Heart left ventricle (tissue), 16 donors: ENCODE measurements around the gene ODAD3. TPM values are rescaled to one million over a fixed set of nuclear protein-coding genes. Genes with fewer than 3 reads are reported as not detected.

Experiments used
- ATAC-seq, 4 donors: fragments of 200-7000 bp; cut with Tn5 transposase; one replicate each; pipeline ENCODE4 v1.9.1; 2020 to 2022; ENCODE audit warnings: moderate library complexity in 4 of 4, mild to moderate bottlenecking in 3 of 4, moderate number of reproducible peaks in 1 of 4
- DNase-seq, 5 donors: peaks; one replicate each; pipeline ENCODE4 v3.0.0-alpha.2; 2020
- H3K27ac ChIP-seq, 12 donors: fragments of 200-600 bp; sonication (generic) in 4 of 12; one replicate each; pipeline versions ENCODE4 v1.5.0 to v1.8.0; 2016 to 2022; ENCODE audit warnings: mild to moderate bottlenecking in 2 of 12
- H3K27me3 ChIP-seq, 9 donors: fragments of 200-600 bp; sonication (generic) in 2 of 9; one replicate each; pipeline versions ENCODE4 v1.5.1 to v1.8.0; 2016 to 2022; ENCODE audit warnings: mild to moderate bottlenecking in 3 of 9
- H3K36me3 ChIP-seq, 9 donors: fragments of 200-600 bp; sonication (generic) in 2 of 9; one replicate each; pipeline versions ENCODE4 v1.5.0 to v1.8.0; 2018 to 2022; ENCODE audit warnings: mild to moderate bottlenecking in 2 of 9
- H3K4me1 ChIP-seq, 12 donors: fragments of 200-600 bp; sonication (generic) in 4 of 12; one replicate each; pipeline versions ENCODE4 v1.5.0 to v1.8.0; 2016 to 2022; ENCODE audit warnings: mild to moderate bottlenecking in 3 of 12
- H3K4me3 ChIP-seq, 12 donors: fragments of 200-600 bp; sonication (generic) in 4 of 12; one replicate each; pipeline versions ENCODE4 v1.5.0 to v1.8.0; 2017 to 2022; ENCODE audit warnings: mild to moderate bottlenecking in 9 of 12, moderate library complexity in 4 of 12
- H3K9me3 ChIP-seq, 12 donors: fragments of 200-600 bp; sonication (generic) in 4 of 12; one replicate each; pipeline versions ENCODE4 v1.5.0 to v1.8.0; 2016 to 2022; ENCODE audit warnings: mild to moderate bottlenecking in 1 of 12
- CTCF ChIP-seq, 12 donors: fragments of 200-600 bp; sonication (generic) in 4 of 12; IDR thresholded peaks; one replicate each; pipeline versions ENCODE4 v1.5.0 to v1.8.0; 2018 to 2022; ENCODE audit warnings: antibody characterized with exemption in 12 of 12, mild to moderate bottlenecking in 5 of 12
- POLR2A ChIP-seq, 2 donors: fragments of 450-650 bp; IDR thresholded peaks; one replicate each; pipeline ENCODE4 v1.6.1; 2017; ENCODE audit warnings: antibody characterized with exemption in 2 of 2, mild to moderate bottlenecking in 2 of 2, moderate library complexity in 2 of 2
- WGBS, 4 donors: extraction: QIAGEN DNeasy Blood & Tissue Kit in 2 of 4; methylation state at CpG; one replicate each; pipeline versions ENCODE4 v1.1.5 to v1.1.7; 2013 to 2018; 5-methylcytosine and 5-hydroxymethylcytosine counted together
- intact Hi-C, 10 donors: fragments of 100-400 bp; cut with DNase I; formaldehyde crosslinking; loops; one replicate each; pipeline versions ENCODE4 v1.11.1 to v1.14.2; 2022
- polyA plus RNA-seq, 2 donors: library from polyadenylated mRNA; stranded (reverse); fragments of 200-250 nt; gene quantifications; one replicate each; pipeline ENCODE4 v1.2.3, GENCODE V29; 2013
- total RNA-seq, 9 donors: library from RNA; depleted of rRNA in 2 of 9; stranded (reverse); fragments of >200 nt in 2 of 9; fragmentation: NEBNext Ultra II Directional in 3 of 9; extraction: Animal tissue kit (Norgen Biotek cat#: 25700) in 3 of 9; gene quantifications; one replicate each; pipeline versions ENCODE4 v1.1.0 to v1.2.4, GENCODE V29; 2016 to 2023
- donor health status: ischemic (EF 13 %, LVEDD 7.1; RV severe dilation, severe dysfunction).
- donor health status: healthy with polysubstance abuse.
- donor health status: DM: no; HTN: yes; CAD: no.
- donor health status: DM: no; HTN: no; CAD: no.
- donor health status: ischemic (EF 25% LVEDD 6.9; RV normal size, moderate dysfunction).
- donor health status: ischemic (EF 25% LVEDD 5.7; RV mildly dilated, moderate dysfunction).
- donor health status: healthy.
- donor health status: DM: yes; HTN: yes; CAD: no.
- donor health status: ischemic (EF 35%, LVEDD 5.7; RV mildly dilated, moderate dysfunction).
- donor health status: nonischemic (EF 11% LVEDD 7.7; RV severe dilation, severe dysfunction).
- donor health status: DM: yes; HTN: yes; CAD: no.
- donor health status: PGD.
- donor health status: ischemic (EF 29% LVEDD 5.4; RV normal size, mild dysfunction).
- donor health status: nonischemic (EF 23%, LVEDD 6.1; RV moderate dilation, normal function).

The ODAD3 gene
- total and polyA plus RNA-seq, 11 donors: 0.18 to 0.84 (median 0.32) TPM; not detected in 2

DNA sequence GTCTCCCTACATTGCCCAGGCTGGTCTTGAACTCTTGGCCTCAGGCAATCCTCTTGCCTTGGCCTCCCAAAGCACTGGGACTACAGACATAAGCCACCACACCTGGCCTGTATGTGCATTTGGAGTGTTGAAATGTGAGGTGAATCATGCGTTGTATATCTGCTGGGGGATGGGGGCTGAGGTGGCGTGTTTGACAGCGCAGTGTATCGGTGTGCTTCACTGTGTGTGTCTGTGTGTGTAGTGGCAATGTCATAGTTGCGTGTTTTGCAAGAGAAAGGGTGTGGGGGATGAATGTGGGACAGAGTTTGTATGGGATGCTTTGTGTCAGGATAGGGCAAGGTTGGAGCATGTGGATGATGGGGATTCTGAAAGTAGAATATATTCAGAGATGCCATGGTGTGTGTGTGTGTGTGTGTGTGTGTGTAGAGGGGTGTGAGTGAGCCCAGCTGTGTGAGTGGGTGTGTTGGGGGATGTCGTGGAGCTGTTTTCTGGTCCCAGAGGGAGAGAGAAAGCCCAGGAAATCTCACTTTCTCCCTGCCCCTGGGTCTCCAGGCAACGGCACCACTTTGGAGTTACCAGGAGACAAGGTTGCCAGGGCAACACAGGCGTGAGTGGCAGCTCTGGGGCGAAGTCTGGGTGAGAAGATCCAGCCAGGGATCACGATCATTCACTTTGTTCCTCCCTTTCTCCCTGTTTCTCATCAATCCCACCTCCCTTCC is 61.6 kb downstream of the ODAD3 start:
- no peak for TF ChIP-seq CTCF (IDR thresholded peaks at IDR 0.05)
- TF ChIP-seq POLR2A (IDR thresholded peaks at IDR 0.05): no peak
- peaks cover 7 to 42% (median 21%) of the 10 kb centered on the region in 12 donors for H3K4me1 ChIP-seq
- H3K36me3 ChIP-seq: peaks cover 0 to 7% (median 3%) of the 10 kb centered on the region in 9 donors
- H3K9me3 ChIP-seq: no peaks in the 10 kb centered on the region
- no peak overlapping the region for H3K4me3 ChIP-seq
- DNase-seq (no peak), ATAC-seq (no peak)
- intact Hi-C loops: loop anchor here in 7 of 10 donors (10.0 kb wide), 2 partner anchors 79 to 221 kb away; partner anchors contain the start of genes TSPAN16 (in 6 of the 7) and ZNF627 (in 1 of the 7)
- no peaks in the 10 kb centered on the region for H3K27me3 ChIP-seq
- no peak overlapping the region for H3K27ac ChIP-seq
- 48 to 55% (median 51%) methylated on average over 10 of the region's 10 CpGs for WGBS, 4 donors

DNA sequence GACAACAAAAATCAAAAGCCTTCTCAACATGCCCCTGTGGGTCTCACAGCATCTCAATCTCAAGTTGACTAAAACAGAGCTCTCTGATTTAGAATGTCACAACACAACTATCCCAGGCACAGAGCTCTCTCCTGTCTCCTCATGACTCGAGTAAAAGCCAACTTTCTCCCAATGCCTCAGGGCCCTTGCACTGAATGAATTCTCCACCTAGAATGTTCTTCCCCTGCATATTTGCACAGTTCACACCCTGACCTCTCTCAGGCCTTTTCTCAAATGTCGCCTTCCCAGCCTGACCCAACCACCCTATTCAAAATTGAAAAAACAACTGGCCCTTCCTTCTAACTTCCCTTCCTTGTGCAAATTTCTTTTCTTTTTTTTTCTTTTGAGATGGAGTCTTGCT is 64.2 kb downstream of the ODAD3 start:
- Histone ChIP-seq H3K27ac (no peak overlapping the region), H3K9me3 (no peaks in the 10 kb centered on the region), H3K4me1 (peaks cover 4 to 17% (median 12%) of the 10 kb centered on the region in 12 donors), H3K27me3 (no peaks in the 10 kb centered on the region), H3K4me3 (no peak overlapping the region), H3K36me3 (peaks cover 0 to 9% (median 0%) of the 10 kb centered on the region in 9 donors)
- intact Hi-C loops: loop anchor here in 7 of 10 donors (10.0 kb wide), 2 partner anchors 76 to 224 kb away; partner anchors contain the start of genes TSPAN16 (in 6 of the 7) and ZNF627 (in 1 of the 7)
- WGBS, 4 donors: 91 to 93% (median 92%) methylated on average over 2 of the region's 2 CpGs
- TF ChIP-seq CTCF (IDR thresholded peaks at IDR 0.05) (no peak), POLR2A (IDR thresholded peaks at IDR 0.05) (no peak)
- no peak for DNase-seq
- ATAC-seq: no peak

Other genes with a start within 250 kb of the ODAD3 start
- gene KANK2, start 237.6 kb downstream of the ODAD3 start, total RNA-seq: 1,000 to 10,000 TPM in 1 of 9 donors, 100 to 1,000 TPM in 8; 232 to 1,831 (median 296) TPM
- 100 to 1,000 TPM; 275 to 281 TPM for gene KANK2, start 237.6 kb downstream of the ODAD3 start, polyA plus RNA-seq
- 1 to 10 TPM in 1 of 9 donors, not detected in 8; 6.3 TPM for gene ANGPTL8, start 195.5 kb downstream of the ODAD3 start, total RNA-seq
- gene ANGPTL8, start 195.5 kb downstream of the ODAD3 start, polyA plus RNA-seq: 10 to 100 TPM in 1 of 2 donors, under 1 TPM in 1; 0.61 to 10.2 TPM
- 10 to 100 TPM; 21.6 to 57.8 (median 39.5) TPM for gene DOCK6, start 172.6 kb downstream of the ODAD3 start, total RNA-seq
- 10 to 100 TPM; 25.6 to 36.0 TPM for gene DOCK6, start 172.6 kb downstream of the ODAD3 start, polyA plus RNA-seq
- gene TSPAN16, start 139.0 kb downstream of the ODAD3 start, total RNA-seq: not detected
- not detected for gene TSPAN16, start 139.0 kb downstream of the ODAD3 start, polyA plus RNA-seq
- 10 to 100 TPM in 3 of 9 donors, 1 to 10 TPM in 6; 5.4 to 15.1 (median 7.4) TPM for gene RAB3D, start 95.5 kb downstream of the ODAD3 start, total RNA-seq
- 1 to 10 TPM; 2.5 to 3.9 TPM for gene RAB3D, start 95.5 kb downstream of the ODAD3 start, polyA plus RNA-seq
- gene TMEM205, start 88.9 kb downstream of the ODAD3 start, total RNA-seq: 100 to 1,000 TPM in 3 of 9 donors, 10 to 100 TPM in 6; 68.3 to 372 (median 83.9) TPM
- 100 to 1,000 TPM; 106 to 151 TPM for gene TMEM205, start 88.9 kb downstream of the ODAD3 start, polyA plus RNA-seq
- 10 to 100 TPM; 13.6 to 26.2 (median 21.9) TPM for gene CCDC159, start 88.6 kb downstream of the ODAD3 start, total RNA-seq
- 10 to 100 TPM; 11.5 to 34.9 TPM for gene CCDC159, start 88.6 kb downstream of the ODAD3 start, polyA plus RNA-seq
- gene PLPPR2, start 79.7 kb downstream of the ODAD3 start, total RNA-seq: 10 to 100 TPM in 6 of 9 donors, 1 to 10 TPM in 3; 4.5 to 24.8 (median 12.5) TPM
- gene PLPPR2, start 79.7 kb downstream of the ODAD3 start, polyA plus RNA-seq: 10 to 100 TPM in 1 of 2 donors, 1 to 10 TPM in 1; 8.0 to 10.5 TPM
- gene SWSAP1, start 60.5 kb downstream of the ODAD3 start, total RNA-seq: 1 to 10 TPM in 7 of 9 donors, under 1 TPM in 2; 0.67 to 1.9 (median 1.5) TPM
- gene SWSAP1, start 60.5 kb downstream of the ODAD3 start, polyA plus RNA-seq: 1 to 10 TPM; 1.9 to 2.1 TPM
- 1 to 10 TPM; 4.6 to 7.8 (median 5.7) TPM for gene EPOR, start 50.8 kb downstream of the ODAD3 start, total RNA-seq
- 1 to 10 TPM; 6.1 TPM for gene EPOR, start 50.8 kb downstream of the ODAD3 start, polyA plus RNA-seq
- 1 to 10 TPM; 2.1 to 5.0 (median 4.0) TPM for gene RGL3, start 15.8 kb downstream of the ODAD3 start, total RNA-seq
- gene RGL3, start 15.8 kb downstream of the ODAD3 start, polyA plus RNA-seq: 10 to 100 TPM in 1 of 2 donors, 1 to 10 TPM in 1; 2.2 to 11.3 TPM
- 100 to 1,000 TPM in 6 of 9 donors, 10 to 100 TPM in 3; 69.3 to 210 (median 120) TPM for gene PRKCSH, start 514 bp upstream of the ODAD3 start, total RNA-seq
- gene PRKCSH, start 514 bp upstream of the ODAD3 start, polyA plus RNA-seq: 100 to 1,000 TPM in 1 of 2 donors, 10 to 100 TPM in 1; 71.2 to 107 TPM
- gene ELAVL3, start 45.9 kb upstream of the ODAD3 start, total RNA-seq: under 1 TPM in 8 of 9 donors, not detected in 1; 0.08 to 0.75 (median 0.27) TPM
- under 1 TPM; 0.03 to 0.11 TPM for gene ELAVL3, start 45.9 kb upstream of the ODAD3 start, polyA plus RNA-seq
- 1 to 10 TPM; 2.4 to 5.5 (median 3.8) TPM for gene ZNF653, start 70.7 kb upstream of the ODAD3 start, total RNA-seq
- 1 to 10 TPM; 4.0 to 8.9 TPM for gene ZNF653, start 70.7 kb upstream of the ODAD3 start, polyA plus RNA-seq
- 100 to 1,000 TPM in 8 of 9 donors, 10 to 100 TPM in 1; 69.7 to 207 (median 131) TPM for gene ECSIT, start 94.0 kb upstream of the ODAD3 start, total RNA-seq
- gene ECSIT, start 94.0 kb upstream of the ODAD3 start, polyA plus RNA-seq: 100 to 1,000 TPM; 157 to 242 TPM
- 100 to 1,000 TPM in 6 of 9 donors, 10 to 100 TPM in 3; 68.6 to 979 (median 145) TPM for gene CNN1, start 103.7 kb upstream of the ODAD3 start, total RNA-seq
- gene CNN1, start 103.7 kb upstream of the ODAD3 start, polyA plus RNA-seq: 100 to 1,000 TPM; 306 to 426 TPM
- gene ELOF1, start 124.1 kb upstream of the ODAD3 start, total RNA-seq: 10 to 100 TPM; 25.0 to 41.5 (median 27.7) TPM
- 10 to 100 TPM; 47.5 to 70.3 TPM for gene ELOF1, start 124.1 kb upstream of the ODAD3 start, polyA plus RNA-seq
- gene ACP5, start 142.5 kb upstream of the ODAD3 start, total RNA-seq: 10 to 100 TPM in 2 of 9 donors, 1 to 10 TPM in 6, under 1 TPM in 1; 0.56 to 54.1 (median 3.3) TPM
- 1 to 10 TPM; 1.6 to 1.9 TPM for gene ACP5, start 142.5 kb upstream of the ODAD3 start, polyA plus RNA-seq
- gene ZNF627, start 162.4 kb upstream of the ODAD3 start, total RNA-seq: 1 to 10 TPM; 3.5 to 9.2 (median 6.0) TPM
- 1 to 10 TPM; 2.5 to 4.6 TPM for gene ZNF627, start 162.4 kb upstream of the ODAD3 start, polyA plus RNA-seq